Superior temporal gyrus (tissue), 1 donor: ENCODE results near the gene PRR13.
"Not testable (repeated sequence)": the region's sequence is repeated elsewhere in the genome, so short reads cannot be mapped to it uniquely, and the experiment has no call there.

Source experiments
- DNase-seq: peaks from one replicate; pipeline ENCODE4 v3.0.0-alpha.2; 2016; ENCODE audit errors: extremely low spot score

Gene PRR13

GRCh38 chr12:53468282-53468681 is 26.7 kb downstream of the PRR13 start:
- no peak for DNase-seq

DNA sequence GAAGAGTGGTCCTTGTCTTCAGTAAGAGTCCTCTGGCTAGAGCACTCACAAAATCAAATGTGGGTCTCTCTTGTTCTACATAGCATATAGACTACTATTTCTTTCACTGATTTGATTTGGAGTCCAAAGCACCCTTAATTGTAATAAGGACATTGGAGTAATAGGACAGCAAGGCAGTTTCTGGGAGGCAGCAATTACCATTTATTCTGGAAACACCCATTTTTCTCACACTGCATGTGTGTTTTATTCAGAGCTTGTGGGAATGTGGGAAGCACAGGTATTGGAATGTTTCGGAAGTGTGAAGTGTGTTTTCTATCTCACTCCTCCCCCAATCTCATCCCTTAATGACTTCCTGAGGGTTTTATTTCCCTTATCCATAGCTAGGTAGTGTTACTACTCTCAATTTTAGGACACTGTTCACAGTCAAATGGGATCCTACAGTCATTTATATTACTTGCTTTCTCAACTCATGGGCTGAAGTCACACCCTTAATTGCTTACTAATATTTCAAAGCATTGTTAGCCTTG is 30.6 kb downstream of the PRR13 start:
- DNase-seq: no peak

GRCh38 chr12:53474077-53474476 is 32.5 kb downstream of the PRR13 start:
- no peak for DNase-seq

GRCh38 chr12:53474819-53475218 is 33.3 kb downstream of the PRR13 start:
- DNase-seq: no peak

DNA sequence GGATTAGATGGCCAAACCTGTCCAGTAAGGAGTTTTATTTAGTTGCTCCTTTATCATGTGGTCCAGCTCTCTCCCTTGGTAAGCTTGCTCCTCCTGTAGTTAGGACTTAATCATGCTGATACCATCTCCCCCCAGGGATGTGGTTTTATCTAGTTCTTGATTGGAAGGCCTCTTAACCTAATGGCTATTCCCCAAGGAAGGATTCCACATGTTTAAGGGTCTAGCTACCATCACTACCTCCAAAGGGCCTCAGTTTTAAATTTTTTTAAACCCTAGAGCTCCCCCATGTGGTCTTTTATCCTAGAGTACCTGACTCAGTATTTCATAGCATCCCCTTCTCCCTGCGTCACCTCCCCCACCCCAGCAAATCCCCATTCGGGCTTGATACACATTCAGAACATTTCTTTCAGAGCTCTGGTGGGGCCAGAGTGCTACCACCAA is 35.3 kb downstream of the PRR13 start:
- no peak for DNase-seq

GRCh38 chr12:53478865-53479264 is 37.3 kb downstream of the PRR13 start:
- DNase-seq: no peak

- DNase-seq: no peak
Observed at GRCh38 chr12:53479331-53479730, 37.8 kb downstream of the PRR13 start.

DNA sequence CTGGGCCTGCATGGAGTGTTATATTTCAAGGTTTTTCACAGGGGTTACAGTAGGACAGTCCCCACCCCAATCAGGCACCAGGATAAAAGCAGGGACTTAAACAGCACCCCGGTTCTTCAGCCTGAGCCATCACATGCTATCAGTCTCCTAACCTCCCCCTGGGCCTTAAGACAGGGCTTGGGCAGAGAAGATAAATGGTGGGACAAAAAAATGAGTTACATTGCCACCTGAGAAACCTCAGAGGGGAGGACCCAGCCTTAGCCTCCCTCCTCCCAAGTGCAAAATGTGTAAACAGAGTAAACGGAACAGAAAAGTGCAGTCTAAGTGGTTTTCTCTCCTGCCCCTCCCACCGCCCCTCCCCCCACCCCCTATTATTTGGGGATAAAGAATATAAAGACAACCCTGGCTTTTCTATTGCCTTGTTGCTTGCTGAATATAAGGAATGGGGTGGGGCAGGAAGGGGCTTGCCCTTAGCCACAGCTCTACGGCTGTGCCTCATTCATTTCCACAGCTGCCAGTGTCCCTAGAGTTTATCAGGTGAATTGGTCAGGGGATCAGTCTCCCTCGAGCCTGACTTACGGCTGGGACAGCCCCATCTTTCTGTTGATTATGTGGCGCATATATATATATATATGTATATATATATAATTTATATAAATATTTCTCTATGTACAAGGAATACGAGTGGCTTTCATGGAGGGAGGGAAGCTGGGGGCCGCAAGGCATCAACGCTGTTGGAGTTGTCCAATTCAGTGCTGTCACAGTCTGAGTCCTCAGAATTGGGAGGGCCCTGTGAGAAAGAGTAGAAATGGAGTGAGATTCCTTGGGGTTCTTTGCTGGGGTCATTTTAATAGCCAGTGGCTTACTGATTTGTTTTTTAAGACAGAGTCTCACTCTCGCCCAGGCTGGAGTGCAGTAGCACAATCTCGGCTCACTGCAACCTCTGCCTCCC is 39.2 kb downstream of the PRR13 start:
- DNase-seq: no peak

DNA sequence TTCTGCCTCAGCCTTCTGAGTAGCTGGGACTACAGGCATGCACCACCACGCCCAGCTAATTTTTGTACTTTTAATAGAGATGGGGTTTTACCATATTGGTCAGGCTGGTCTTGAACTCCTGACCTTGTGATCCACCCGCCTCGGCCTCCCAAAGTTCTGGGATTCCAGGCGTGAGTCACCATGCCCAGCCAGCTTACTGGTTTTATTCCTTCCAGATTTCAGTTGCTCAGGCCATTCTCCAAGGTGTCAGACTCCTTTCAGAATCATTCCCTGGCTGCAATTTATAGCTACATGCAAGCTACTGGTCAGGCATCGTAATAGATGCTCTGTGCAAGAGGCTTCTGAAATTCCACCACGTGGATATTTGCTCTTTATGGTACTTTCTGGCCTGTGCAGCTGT is 39.9 kb downstream of the PRR13 start:
- DNase-seq: not testable (repeated sequence)

DNA sequence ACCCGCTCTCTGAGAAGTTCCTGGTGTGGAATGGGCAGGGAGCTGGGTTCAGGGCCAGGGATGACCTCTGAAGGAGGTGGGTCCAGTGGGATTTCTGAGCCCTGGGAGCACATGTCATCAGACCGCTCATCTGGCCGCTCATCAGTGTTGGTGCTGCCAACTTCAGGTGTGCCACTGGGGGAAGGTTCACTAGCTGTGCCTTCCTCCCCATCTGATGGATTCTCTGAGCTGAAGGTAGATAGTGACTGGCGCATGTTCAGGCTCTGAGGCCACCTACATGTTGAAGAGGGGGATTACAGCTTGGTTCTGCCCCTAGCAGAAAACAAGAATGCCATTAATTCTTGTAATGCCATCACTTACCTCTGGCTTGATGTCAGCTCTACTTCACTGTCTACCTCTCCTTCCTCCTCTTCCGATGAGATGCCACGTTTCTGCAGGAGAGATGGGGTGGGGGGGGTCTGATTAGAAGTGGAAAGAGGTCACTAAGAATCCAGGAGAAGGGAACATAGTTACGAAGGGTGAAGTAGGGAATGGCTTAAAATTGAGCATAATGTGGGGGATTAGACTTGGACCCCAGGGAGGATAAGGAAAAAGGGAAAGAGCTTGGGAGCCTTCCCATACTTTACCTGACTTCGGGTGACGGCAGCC is 40.5 kb downstream of the PRR13 start:
- no peak for DNase-seq

GRCh38 chr12:53482626-53483168 is 41.2 kb downstream of the PRR13 start:
- no peak for DNase-seq

DNA sequence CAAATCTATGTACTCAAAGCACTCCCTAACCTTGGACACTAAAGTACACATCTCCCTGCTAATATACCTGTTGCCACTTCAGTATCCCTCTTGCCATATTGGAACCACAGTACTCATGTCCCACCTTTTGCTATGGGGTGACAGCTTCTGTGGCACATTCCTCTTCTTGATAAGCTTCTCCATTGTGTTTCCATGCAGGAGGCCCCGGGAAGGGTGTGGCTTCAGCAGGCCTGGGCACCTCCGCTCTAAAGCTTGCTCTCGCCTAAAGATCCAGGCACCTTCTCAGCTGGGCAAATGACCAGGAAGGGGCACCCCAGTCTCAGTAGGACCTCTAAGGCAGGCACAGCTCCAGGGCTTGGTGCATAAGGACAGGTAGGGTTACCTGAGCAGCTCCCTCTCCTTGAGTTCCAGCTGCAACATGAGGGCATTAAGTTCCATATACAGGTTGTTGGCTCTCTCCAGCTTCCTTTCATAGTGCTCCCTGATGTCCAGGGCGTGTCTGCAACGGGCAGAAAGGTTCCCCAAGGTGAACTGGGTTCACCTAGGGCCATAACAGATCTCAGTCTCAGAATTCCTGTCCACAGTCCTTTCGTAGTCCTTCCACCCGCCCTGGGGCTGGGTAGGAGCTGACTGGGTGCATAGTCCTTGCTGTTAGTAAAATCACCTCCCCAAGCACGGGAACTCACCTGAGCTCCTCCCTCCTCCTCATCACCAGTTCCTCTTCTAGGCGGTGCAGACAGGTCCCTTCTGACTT is 41.9 kb downstream of the PRR13 start:
- no peak for DNase-seq

DNA sequence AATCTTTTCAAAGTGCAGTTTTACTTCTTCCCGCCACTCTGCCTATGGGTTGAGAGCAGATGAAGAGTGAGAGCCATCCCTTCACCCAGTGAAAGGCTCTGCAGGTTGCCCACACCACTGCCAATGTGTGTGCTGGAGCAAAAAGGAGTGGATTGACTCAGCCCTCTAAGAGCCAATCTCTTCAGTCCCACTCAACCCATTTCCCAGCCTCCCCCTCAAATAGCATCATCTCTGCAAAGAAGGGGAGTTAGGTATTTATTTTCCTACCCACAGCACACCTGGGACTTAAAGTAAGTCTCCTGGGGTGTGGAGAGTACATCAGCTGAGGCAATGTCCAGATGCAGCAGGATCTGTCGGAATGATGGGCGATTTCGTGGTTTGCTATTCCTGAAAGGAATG is 42.4 kb downstream of the PRR13 start:
- no peak for DNase-seq

DNA sequence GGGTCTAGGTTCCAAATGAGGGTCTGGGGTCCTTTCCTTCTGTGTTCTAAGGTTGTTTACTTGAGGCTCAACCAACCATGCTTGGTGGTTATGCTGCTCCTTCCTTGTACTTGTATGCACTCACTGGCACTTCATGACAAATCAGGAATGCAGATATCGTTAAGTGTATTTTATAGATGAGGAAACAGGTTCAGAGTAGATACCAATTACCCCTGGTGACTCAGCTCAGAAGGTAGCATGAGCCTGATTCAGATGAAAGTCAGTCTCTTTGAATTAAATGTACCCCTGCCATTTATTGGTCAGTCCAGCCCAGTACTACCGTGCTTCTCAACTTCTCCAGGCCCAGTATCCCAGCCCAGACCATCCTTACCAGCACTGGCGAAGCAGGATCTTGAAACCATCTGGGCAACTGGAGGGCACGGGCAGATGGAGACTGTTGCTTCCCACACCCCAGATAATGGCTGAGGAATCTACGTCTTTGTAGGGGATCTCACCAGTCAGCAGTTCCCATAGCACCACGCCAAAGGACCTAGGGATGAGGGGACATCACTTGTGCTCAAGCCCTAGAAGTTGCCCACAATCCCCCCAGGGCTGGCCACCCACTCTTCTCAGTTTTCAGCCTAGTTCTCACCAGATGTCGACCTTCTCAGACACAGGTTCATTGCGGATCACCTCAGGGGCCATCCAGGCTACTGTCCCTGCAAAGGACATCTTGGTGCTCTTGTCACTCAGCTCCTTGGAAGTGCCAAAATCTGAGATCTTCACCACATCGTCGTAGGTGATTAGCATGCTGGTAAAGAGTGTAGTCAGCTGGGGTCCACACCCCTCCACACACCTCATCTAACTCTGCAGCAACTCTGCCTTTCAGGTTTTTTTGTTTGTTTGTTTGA is 43.4 kb downstream of the PRR13 start:
- DNase-seq: no peak

DNA sequence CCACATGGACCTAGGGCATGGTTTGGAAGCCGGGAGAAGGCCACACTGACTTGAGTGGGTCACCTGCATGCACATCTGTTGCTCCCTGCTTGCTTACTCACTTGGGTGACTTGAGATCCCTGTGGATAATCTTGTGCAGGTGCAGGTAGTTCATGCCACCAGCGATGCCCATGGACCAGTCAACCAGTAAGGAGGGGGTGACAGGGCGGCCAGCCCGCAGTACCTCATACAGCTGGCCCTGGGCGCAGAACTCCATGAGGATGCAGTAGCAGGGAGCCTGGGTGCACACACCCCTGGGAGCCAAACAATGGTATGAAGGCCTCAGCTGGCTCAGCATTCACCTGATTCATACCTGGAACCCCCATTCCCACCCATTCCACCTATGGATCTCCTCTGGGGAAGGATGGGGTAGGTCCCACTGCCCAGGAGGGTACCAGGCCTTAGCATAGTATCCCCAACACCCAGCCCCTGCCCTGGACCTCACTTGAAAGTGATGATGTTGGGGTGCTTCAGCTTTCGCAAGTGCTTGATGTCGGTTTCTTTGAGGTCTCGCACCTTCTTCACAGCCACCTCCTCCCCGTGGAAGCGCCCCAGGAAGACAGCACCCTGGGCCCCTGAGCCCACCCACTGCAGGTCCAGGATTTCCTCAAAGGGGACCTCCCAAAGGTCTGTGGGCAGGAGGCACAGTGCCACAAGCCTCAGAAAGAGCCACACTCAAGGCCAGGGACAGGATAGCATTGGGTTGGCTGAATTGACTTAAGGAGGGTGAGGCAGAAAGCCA is 44.6 kb downstream of the PRR13 start:
- no peak for DNase-seq

DNA sequence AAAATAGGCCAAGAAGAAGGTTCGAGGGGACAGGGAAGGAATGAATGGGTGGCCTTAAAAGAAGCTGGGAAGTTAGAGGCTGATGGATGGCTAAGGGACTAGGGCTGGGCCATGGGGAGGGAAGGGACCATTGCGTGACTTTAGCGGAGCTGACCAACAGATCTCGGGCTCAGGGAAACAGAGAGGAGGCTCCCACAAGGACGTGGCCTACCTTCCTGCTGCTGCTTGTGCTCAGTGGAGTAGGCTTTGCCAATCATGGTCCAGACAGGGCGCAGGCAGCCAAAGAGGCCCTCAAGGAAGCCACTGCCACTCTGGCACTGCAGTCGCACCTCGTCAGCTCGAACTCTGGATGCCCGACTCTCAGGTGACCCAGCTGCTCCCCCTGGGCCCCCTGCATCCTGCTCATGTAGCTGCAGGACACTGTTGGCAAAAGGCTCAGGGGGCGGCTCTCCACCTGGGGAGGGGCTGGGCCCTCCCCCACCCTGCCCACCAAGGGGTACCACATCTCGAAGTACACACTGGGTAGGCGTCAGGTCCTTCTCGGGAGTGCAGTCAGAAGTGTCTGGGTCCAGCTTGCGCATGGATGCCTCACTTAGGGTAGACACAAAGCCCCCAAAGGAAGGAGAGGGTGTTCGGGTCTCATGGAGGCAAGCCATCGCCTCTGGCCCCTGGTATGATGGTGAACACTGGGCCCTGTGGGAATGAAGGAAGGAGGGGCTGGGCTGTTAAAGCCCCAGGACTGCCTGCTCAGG is 45.4 kb downstream of the PRR13 start:
- no peak for DNase-seq

GRCh38 chr12:53489242-53489864 is 47.8 kb downstream of the PRR13 start:
- no peak for DNase-seq

GRCh38 chr12:53492188-53492587 is 50.7 kb downstream of the PRR13 start:
- DNase-seq: no peak
